GM18508 (cell line): ENCODE results near the gene IL13RA2.

Experiments used
- ATAC-seq: cut with Tn5 transposase; IDR thresholded peaks from one replicate; pipeline ENCODE4 v1.9.1; 2021; ENCODE audit warnings: moderate number of reproducible peaks; ENCODE audit not compliant: insufficient read depth, unreplicated experiment

Gene IL13RA2, protein sequence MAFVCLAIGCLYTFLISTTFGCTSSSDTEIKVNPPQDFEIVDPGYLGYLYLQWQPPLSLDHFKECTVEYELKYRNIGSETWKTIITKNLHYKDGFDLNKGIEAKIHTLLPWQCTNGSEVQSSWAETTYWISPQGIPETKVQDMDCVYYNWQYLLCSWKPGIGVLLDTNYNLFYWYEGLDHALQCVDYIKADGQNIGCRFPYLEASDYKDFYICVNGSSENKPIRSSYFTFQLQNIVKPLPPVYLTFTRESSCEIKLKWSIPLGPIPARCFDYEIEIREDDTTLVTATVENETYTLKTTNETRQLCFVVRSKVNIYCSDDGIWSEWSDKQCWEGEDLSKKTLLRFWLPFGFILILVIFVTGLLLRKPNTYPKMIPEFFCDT

GRCh38 chrX:115017455-115017854, at the start of gene IL13RA2:
Gene IL13RA2 (minus strand): TSS chrX:115017616. CDS start chrX:115017269, 347 bp downstream.
- no peak for ATAC-seq

DNA sequence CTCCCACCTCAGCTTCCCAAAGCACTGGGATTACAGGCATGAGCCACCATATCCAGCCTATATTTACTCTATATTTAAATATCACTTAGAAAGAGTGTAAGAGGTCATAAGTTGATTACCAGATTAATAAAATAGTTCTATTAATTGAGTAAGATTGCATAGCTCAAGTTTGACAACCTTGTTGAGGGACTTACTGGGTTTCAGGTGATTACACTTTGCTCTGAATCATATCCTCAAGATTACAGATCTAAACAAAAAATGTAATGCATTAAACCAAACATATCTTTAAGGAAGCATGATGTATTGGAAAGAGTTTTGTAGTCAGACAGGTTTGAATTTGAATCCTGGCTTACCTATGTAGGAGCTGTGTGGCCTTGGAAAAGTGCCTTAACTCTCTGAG, 47.9 kb upstream of the IL13RA2 start:
- no peak for ATAC-seq

DNA sequence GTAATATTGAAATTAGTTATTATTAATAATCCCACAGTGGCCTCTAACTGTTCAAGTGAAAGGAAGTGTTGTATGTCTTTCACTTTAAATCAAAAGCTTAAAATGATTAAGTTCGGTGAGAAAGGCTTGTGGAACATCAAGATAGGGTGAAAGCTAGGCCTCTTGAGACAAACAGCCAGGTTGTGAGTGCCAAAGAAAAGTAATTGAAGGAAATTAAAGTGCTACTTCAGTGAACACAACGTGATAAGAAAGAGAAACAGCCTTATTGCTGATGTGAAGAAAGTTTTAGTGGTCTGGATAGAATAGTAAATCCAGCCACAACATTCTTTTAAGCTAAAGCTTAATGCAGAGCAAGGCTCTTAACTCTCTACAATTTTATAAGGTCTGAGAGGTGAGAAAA, 42.6 kb upstream of the IL13RA2 start:
- ATAC-seq, result no peak

GRCh38 chrX:115058276-115058675, 40.9 kb upstream of the IL13RA2 start:
- no peak for ATAC-seq

DNA sequence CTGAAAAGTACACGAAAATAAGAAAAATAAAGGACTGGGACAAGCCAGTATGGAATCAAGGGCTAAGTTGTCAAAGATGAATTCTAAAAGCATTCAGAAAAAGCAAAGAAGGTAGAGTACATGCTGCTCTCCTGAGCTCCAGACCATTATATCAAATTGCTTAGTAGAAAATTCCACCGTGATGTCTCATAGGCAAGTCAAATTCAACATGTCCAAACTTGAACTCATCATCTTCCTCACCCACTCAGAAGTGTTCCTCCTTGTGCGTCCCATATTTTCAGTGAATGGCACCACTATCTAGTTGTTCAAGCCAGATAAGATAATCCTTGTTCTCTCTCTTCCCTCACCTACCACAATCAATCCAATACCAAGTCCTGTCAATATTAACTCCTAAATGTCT, 37.5 kb upstream of the IL13RA2 start:
- ATAC-seq, result no peak

- ATAC-seq, result no peak
Observed at GRCh38 chrX:115053223-115053622, 35.8 kb upstream of the IL13RA2 start.

- ATAC-seq, result no peak
Observed at GRCh38 chrX:115047715-115048114, 30.3 kb upstream of the IL13RA2 start.

GRCh38 chrX:115047181-115047580, 29.8 kb upstream of the IL13RA2 start:
- ATAC-seq, result no peak

DNA sequence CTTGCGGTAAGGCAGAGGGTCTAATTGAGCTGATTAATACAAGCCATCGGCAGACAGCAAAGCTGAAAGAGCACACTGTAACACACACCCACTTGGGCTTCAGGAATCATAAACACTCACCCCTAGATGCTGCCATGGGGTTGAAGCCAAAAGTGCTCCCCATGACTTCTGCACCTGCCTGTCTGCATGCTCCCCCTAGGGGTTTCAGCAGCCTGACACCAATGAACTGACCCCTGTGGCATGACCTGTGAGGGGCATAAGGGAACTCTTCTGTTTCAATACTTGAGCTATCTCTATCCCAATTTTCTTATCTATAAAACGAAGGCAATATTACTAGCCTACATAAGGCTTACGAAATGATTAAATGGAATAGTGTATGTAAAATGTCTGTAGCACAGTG, 23.0 kb upstream of the IL13RA2 start:
- no peak for ATAC-seq

DNA sequence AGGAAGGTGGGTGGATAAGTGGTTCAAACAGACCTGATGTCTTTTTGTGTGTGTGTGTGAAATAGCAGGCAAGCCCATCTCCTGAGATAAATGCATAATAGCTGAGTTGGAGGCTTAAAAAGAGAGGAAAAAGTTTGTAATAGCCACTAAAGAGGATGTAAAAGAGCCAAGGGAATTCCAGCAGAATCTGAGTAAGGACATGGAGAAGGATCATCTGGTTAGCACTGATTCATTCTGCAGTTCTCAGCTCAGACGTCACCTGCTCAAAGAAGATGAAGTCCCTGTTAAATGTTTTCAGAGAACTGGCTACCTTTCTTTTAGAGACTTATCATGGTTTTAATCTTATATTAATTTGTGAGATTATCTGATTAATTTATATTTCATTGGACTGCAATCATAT, 21.0 kb upstream of the IL13RA2 start:
- no peak for ATAC-seq

- no peak for ATAC-seq
Observed at GRCh38 chrX:115036029-115036428, 18.6 kb upstream of the IL13RA2 start.

- no peak for ATAC-seq
Observed at GRCh38 chrX:115031989-115032388, 14.6 kb upstream of the IL13RA2 start.

DNA sequence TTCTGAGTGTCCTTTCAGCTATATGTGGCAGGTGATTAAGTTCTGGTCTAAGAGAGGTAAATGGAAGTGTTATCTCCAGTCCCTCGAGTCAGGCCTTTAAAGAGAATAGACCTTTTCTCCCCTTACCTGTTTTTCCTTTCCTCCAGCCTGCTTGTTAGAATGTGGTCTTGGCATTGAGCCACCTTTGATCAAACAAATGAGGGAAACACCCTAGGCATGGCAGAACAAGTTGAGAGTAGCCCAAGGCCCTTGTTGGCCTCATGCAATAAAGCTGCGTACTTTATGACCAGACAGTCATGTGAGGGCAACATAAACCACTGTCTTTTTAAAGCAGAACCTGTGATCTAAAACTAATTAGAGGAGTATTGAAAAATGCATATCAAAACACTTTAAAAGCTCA, 13.2 kb upstream of the IL13RA2 start:
- ATAC-seq, result no peak

DNA sequence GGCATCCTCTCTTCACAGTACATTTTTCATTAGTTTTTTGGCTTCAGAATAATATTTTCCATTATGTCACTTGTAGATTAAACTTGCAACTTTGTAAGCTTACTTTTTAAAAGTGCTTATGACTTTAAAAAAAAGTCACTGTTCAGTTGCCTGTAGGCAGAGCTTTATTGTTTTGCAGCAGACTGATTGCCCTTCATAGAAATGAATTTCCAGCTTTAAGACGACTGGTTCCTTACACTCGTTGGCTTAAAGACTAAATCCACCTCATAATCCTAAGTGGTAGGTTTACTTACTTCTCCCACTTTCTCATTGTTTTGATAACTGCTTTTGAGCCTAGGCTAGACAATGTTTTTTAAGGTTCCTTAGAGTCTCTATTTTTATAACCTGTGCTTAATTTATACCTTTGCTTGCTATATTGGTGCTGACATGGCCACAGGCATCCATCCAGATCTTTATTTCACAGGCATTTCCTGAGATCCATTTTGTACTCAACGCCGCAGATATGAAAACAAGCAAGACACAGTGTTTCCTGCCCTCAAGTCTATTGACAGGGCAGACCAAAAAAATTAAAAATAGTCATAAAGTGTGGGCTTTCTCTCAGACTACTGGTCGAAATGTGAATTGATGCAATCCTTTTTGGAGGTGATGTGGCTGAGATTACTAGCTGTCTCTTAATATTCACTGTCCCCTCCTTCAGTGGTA, 12.6 kb upstream of the IL13RA2 start:
- ATAC-seq, result no peak

GRCh38 chrX:115029440-115029839, 12.0 kb upstream of the IL13RA2 start:
- no peak for ATAC-seq

- ATAC-seq, result no peak
Observed at GRCh38 chrX:115023811-115024210, 6.4 kb upstream of the IL13RA2 start.

DNA sequence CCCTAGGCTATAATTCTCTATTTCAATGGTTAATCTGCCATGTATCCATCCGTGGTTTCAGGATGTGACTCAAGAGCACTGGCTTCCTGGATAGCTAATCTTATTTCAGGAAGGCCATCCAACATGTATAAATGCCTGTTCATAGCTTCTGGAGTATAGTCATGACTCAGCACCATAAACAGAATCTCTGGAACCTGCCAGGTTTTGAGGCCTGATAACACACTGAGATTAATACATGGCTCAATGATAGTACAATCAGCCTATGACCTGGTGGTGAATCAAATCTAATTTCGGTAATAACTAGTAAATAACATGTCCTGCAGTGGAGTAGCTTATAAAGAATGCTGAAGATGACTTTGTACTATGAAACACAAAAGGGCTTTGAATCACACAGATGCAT, 5.7 kb upstream of the IL13RA2 start:
- no peak for ATAC-seq

DNA sequence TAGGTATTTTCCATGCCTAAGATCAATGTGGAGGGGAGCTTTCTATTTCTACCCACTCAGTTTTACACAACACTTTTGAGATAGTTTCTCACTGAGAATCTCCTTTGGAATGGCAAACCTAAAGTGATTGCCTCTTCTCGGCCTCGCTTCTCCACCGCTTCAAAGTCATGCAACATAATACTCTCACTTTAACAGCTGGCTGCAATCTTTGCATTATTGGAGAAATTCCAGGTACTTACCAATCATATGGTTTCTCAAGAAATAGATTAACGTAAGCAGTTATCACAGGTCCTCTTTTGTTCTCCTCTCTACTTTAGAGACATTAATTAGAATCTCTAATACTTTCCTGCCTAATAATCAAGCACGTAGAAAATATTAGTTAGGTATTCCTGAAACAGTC, 3.7 kb upstream of the IL13RA2 start:
- no peak for ATAC-seq

GRCh38 chrX:115018944-115019343, 1.5 kb upstream of the IL13RA2 start:
- no peak for ATAC-seq

DNA sequence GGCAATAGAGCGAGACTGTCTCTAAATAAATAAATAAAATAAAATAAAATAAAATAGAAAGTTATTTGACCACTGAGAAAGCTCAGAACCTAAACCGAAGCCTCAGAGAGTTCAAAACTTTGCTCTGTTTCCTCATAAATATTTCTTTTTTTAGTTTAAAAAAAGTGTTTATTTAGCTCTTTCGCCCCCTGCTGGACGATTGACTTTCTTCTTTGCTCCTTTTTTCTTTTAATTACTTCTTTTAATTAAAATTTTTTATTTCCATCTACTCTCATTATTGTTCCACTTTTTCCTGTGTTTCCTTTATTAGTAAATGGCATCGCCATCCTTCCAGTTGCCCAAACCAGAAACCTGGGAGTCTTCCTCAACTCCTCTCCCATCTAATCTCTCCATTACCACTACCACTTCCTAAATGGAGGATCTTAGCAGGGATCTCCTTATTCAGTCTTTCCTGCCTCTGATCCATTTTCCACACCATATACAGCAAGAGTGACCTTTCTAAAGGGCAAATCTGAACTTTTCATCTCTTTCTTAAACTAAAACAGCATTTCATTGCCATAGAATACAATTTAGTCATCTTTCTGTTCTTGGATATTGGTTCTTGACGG, 728 bp upstream of the IL13RA2 start:
- no peak for ATAC-seq

DNA sequence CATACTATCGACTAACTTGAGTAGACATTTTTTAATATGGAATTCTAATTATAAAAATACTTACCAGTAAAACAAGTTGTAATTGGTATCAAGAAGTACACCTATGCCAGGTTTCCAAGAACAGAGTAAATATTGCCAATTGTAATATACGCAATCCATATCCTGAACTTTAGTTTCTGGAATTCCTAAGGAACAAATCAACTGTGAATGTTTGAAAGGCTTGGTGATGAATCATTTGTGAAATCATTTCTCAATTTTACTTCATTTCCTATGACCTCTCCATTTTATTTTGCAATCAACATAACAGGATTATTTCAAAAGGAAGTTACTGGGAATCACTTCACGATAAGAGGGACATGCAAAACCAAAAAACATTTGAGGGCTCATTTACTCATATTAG, 3.7 kb downstream of the IL13RA2 start:
- ATAC-seq, result no peak
